Measurements from ENCODE around the gene YIF1B. TPM values are rescaled to one million over a fixed set of nuclear protein-coding genes. Genes with fewer than 3 reads are reported as not detected.
A peak's percentile ranks its signal among the peaks of the same experiment; 100 is the strongest.

YIF1B gene
- total and polyA plus RNA-seq, 9 of the 15 experiments (the other 6 are each of a cell fraction or from before 2014, with no cell fraction given): 8.5 to 586 (median 323) TPM

- TF ChIP-seq ZNF318 (IDR thresholded peaks at IDR 0.05; ENCODE audit: borderline replicate concordance in 1 of 2, low read depth in 1 of 2) (no peak), SP1 (CRISPR knock-in tag; IDR thresholded peaks at IDR 0.05) (peak; percentile 46), ZNF780A (CRISPR knock-in tag; IDR thresholded peaks at IDR 0.05) (no peak), ZKSCAN1 (IDR thresholded peaks at IDR 0.05; ENCODE audit: low read depth, low read length) (0 out of 2 replicates have a peak, but pooled peaks have one; percentile 11), ZNF354B (CRISPR knock-in tag; IDR thresholded peaks at IDR 0.05) (no peak), POLR2A (conservative IDR thresholded peaks at IDR 0.05) (peak; percentile 60; the same call in 1 of the 2 replicates), SRSF3 (IDR thresholded peaks at IDR 0.05; ENCODE audit: insufficient read depth, low read length) (no peak), POLR2B (IDR thresholded peaks at IDR 0.05; ENCODE audit: low read depth, partially characterized antibody) (peak; percentile 16), LEF1 (IDR thresholded peaks at IDR 0.05) (0 out of 2 replicates have a peak, but pooled peaks have one; percentile 30), POLR2AphosphoS2 (IDR thresholded peaks at IDR 0.05; ENCODE audit: low read length) (no peak), MBD1 (CRISPR knock-in tag; IDR thresholded peaks at IDR 0.05) (no peak), ZBTB43 (CRISPR knock-in tag; IDR thresholded peaks at IDR 0.05) (no peak), ZFPM2 (CRISPR knock-in tag; IDR thresholded peaks at IDR 0.05) (no peak)
- TF ChIP-seq, protein P1, sequence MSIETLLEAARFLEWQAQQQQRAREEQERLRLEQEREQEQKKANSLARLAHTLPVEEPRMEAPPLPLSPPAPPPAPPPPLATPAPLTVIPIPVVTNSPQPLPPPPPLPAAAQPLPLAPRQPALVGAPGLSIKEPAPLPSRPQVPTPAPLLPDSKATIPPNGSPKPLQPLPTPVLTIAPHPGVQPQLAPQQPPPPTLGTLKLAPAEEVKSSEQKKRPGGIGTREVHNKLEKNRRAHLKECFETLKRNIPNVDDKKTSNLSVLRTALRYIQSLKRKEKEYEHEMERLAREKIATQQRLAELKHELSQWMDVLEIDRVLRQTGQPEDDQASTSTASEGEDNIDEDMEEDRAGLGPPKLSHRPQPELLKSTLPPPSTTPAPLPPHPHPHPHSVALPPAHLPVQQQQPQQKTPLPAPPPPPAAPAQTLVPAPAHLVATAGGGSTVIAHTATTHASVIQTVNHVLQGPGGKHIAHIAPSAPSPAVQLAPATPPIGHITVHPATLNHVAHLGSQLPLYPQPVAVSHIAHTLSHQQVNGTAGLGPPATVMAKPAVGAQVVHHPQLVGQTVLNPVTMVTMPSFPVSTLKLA (conservative IDR thresholded peaks at IDR 0.05): peak; percentile 69 to 89
Measured at GRCh38 chr19:38336638-38337359, 21.1 kb upstream of the YIF1B start (continued).

All from K562 (cell line).